ENCODE results near the gene MSI2. TPM values are rescaled to one million over a fixed set of nuclear protein-coding genes. Genes with fewer than 3 reads are reported as not detected.

MSI2 gene
- total and polyA plus RNA-seq, 2 donors (not counting 3 experiments of a cell fraction or from before 2014, with no cell fraction given): 20.9 to 59.3 TPM

DNA sequence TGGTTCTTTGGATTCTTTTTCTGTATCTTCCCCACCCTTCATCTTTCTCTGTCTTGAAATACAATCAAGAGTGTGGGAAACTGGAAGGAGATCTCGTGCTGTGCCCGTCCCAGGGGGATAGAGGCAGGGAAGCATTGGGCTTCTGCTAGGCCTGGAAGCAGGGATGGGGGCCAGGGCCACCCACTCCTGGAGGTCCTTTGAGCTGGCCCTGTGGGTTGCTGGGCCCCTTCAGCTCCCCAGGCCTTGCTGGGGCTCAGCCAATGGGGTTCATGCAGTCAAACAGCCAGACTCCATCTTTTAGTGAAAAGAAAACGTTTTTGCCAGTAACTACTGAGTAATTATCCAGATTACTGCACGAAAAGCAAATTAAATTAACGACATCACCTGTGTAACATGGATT, 421.0 kb downstream of the MSI2 start:
- no peaks in the 10 kb centered on the region for H3K9me1 ChIP-seq (replicated peaks; ENCODE audit: control insufficient read depth, extremely low read depth, insufficient read depth, low read length)
- CTCF ChIA-PET: interaction anchor here (3.8 kb wide), 1 partner anchor 434 kb away, joined by 17 read pairs; no protein-coding TSS in a partner anchor
- FAIRE-seq: no peak

More for the DNA sequence above, 421.0 kb downstream of the MSI2 start:
- intact Hi-C loops (cut with micrococcal nuclease) (no loop called here), dilution Hi-C loops (cut with MboI; ENCODE audit: extremely low pct_ligation_motif_present, low sequenced_read_pairs) (no loop called here)
- no TSS peak for BruUV-seq (replicated peaks)
- no peak overlapping the region for H3K27ac ChIP-seq (ENCODE audit: insufficient read depth, low read depth, low read length)
- POLR2A ChIA-PET: no interaction called here
- no peak overlapping the region for H2AFZ ChIP-seq (ENCODE audit: low read depth, low read length)
- H3K27me3 ChIP-seq (ENCODE audit: control insufficient read depth in 2 of 2, insufficient read depth in 2 of 2, low read length in 2 of 2): no peaks in the 10 kb centered on the region
- H3K4me1 ChIP-seq (ENCODE audit: control insufficient read depth, extremely low read depth, insufficient read depth, low read length): no peaks in the 10 kb centered on the region
- no peak overlapping the region for H3K4me3 ChIP-seq (replicated peaks in 1 of 3; ENCODE audit: insufficient read depth in 1 of 3, low read depth in 1 of 3, low read length in 3 of 3)
- no peak overlapping the region for H3K9ac ChIP-seq (replicated peaks; ENCODE audit: extremely low read depth, insufficient read depth, low read length)
- no peak overlapping the region for H3K4me2 ChIP-seq (ENCODE audit: insufficient read depth, low read length)
- DNase-seq (ENCODE audit: low read depth, low spot score): no peak
- H3K36me3 ChIP-seq (ENCODE audit: control insufficient read depth in 2 of 2, extremely low read depth in 1 of 2, insufficient read depth in 2 of 2, low read length in 2 of 2): peaks cover 0 to 5% of the 10 kb centered on the region in 2 experiments
- TF ChIP-seq EZH2 (IDR thresholded peaks at IDR 0.05; ENCODE audit: borderline replicate concordance, low read depth, low read length, severe bottlenecking): no peak
- TF ChIP-seq, protein P1, sequence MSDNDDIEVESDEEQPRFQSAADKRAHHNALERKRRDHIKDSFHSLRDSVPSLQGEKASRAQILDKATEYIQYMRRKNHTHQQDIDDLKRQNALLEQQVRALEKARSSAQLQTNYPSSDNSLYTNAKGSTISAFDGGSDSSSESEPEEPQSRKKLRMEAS (IDR thresholded peaks at IDR 0.05; ENCODE audit: insufficient read depth, insufficient read length): no peak
- no peak for TF ChIP-seq FOS (IDR thresholded peaks at IDR 0.05; ENCODE audit: borderline replicate concordance, insufficient read depth, low read length)
- no peak for TF ChIP-seq POLR2AphosphoS5 (IDR thresholded peaks at IDR 0.05; ENCODE audit: insufficient read depth, low read depth, low read length)
- TF ChIP-seq JUN (IDR thresholded peaks at IDR 0.05; ENCODE audit: borderline replicate concordance, insufficient read depth, insufficient read length, low read depth): no peak
- TF ChIP-seq, protein P2, sequence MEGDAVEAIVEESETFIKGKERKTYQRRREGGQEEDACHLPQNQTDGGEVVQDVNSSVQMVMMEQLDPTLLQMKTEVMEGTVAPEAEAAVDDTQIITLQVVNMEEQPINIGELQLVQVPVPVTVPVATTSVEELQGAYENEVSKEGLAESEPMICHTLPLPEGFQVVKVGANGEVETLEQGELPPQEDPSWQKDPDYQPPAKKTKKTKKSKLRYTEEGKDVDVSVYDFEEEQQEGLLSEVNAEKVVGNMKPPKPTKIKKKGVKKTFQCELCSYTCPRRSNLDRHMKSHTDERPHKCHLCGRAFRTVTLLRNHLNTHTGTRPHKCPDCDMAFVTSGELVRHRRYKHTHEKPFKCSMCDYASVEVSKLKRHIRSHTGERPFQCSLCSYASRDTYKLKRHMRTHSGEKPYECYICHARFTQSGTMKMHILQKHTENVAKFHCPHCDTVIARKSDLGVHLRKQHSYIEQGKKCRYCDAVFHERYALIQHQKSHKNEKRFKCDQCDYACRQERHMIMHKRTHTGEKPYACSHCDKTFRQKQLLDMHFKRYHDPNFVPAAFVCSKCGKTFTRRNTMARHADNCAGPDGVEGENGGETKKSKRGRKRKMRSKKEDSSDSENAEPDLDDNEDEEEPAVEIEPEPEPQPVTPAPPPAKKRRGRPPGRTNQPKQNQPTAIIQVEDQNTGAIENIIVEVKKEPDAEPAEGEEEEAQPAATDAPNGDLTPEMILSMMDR (IDR thresholded peaks at IDR 0.05; ENCODE audit: extremely low read depth in 1 of 2, insufficient read depth in 1 of 2, low read depth in 1 of 2, low read length in 2 of 2): no peak
- TF ChIP-seq POLR2A (IDR thresholded peaks at IDR 0.05; ENCODE audit: low read depth, low read length): no peak
- TF ChIP-seq MYC (IDR thresholded peaks at IDR 0.05; ENCODE audit: low read depth, low read length): no peak
- TF ChIP-seq GATA2 (IDR thresholded peaks at IDR 0.05; ENCODE audit: insufficient read depth, insufficient read length, low read depth, low read length): no peak
- H3K9me3 ChIP-seq (replicated peaks; ENCODE audit: control insufficient read depth, insufficient read depth, low read length): no peaks in the 10 kb centered on the region
- no peaks in the 10 kb centered on the region for H4K20me1 ChIP-seq (replicated peaks; ENCODE audit: control insufficient read depth, extremely low read depth, insufficient read depth, low read length)
- H3K79me2 ChIP-seq (ENCODE audit: control insufficient read depth, insufficient read depth, low read length): no peaks in the 10 kb centered on the region

Data from endothelial cell of umbilical vein (primary cell).